DMS53 treated with DMSO at 0.1 percent for 48 hours (cell line): ENCODE measurements around the gene PCAT7.
"Not testable (repeated sequence)": the region's sequence is repeated elsewhere in the genome, so short reads cannot be mapped to it uniquely, and the experiment has no call there.

Experiments used
- DNase-seq: peaks from one replicate; lab custom pipeline; 2025; ENCODE audit not compliant: unreplicated experiment; lab: John Stamatoyannopoulos, UW

PCAT7 gene

GRCh38 chr9:94560237-94560636 is 5.4 kb downstream of the PCAT7 start:
- no peak for DNase-seq

GRCh38 chr9:94563548-94563947 is 8.7 kb downstream of the PCAT7 start:
- no peak for DNase-seq

- not testable (repeated sequence) for DNase-seq
These were observed 9.4 kb downstream of the PCAT7 start for GRCh38 chr9:94564279-94564678.

- DNase-seq = no peak
These were observed 11.7 kb downstream of the PCAT7 start for GRCh38 chr9:94566550-94566949.

- DNase-seq = no peak
These were observed 12.4 kb downstream of the PCAT7 start for GRCh38 chr9:94567271-94567670.

- DNase-seq = no peak
These were observed 13.5 kb downstream of the PCAT7 start for GRCh38 chr9:94568250-94568889.

- no peak for DNase-seq
These were observed 14.3 kb downstream of the PCAT7 start for GRCh38 chr9:94568972-94569712.

- no peak for DNase-seq
These were observed 21.2 kb downstream of the PCAT7 start for GRCh38 chr9:94576131-94576530.

GRCh38 chr9:94577036-94577435 is 22.2 kb downstream of the PCAT7 start:
- no peak for DNase-seq

- DNase-seq = no peak
These were observed 22.7 kb downstream of the PCAT7 start for GRCh38 chr9:94577571-94577970.

- DNase-seq = no peak
These were observed 26.8 kb downstream of the PCAT7 start for GRCh38 chr9:94581728-94582127.

GRCh38 chr9:94584555-94584954 is 29.7 kb downstream of the PCAT7 start:
- no peak for DNase-seq

GRCh38 chr9:94586316-94586715 is 31.4 kb downstream of the PCAT7 start:
- no peak for DNase-seq

- DNase-seq = no peak
These were observed 31.9 kb downstream of the PCAT7 start for GRCh38 chr9:94586814-94587213.

- no peak for DNase-seq
These were observed 33.8 kb downstream of the PCAT7 start for GRCh38 chr9:94588681-94589080.

- not testable (repeated sequence) for DNase-seq
These were observed 36.2 kb downstream of the PCAT7 start for GRCh38 chr9:94591046-94591545.

- no peak for DNase-seq
These were observed 37.0 kb downstream of the PCAT7 start for GRCh38 chr9:94591876-94592275.

- not testable (repeated sequence) for DNase-seq
These were observed 37.8 kb downstream of the PCAT7 start for GRCh38 chr9:94592683-94593082.

- no peak for DNase-seq
These were observed 38.8 kb downstream of the PCAT7 start, which contains the start of gene FBP2 for GRCh38 chr9:94593459-94594345. Gene FBP2 (minus strand): TSS chr9:94593824. CDS start chr9:94593726, 98 bp downstream.

GRCh38 chr9:94599102-94599501 is 44.2 kb downstream of the PCAT7 start:
- DNase-seq = no peak

- DNase-seq = no peak
These were observed 45.4 kb downstream of the PCAT7 start for GRCh38 chr9:94600258-94600657.
